NB4 (cell line): Measurements from ENCODE around the gene TMEM130.

Source experiments
- MYC ChIP-seq: IDR thresholded peaks from 2 replicates; pipeline ENCODE4 v1.6.1; 2011; ENCODE audit warnings: low read depth, low read length
- POLR2A ChIP-seq: IDR thresholded peaks from 2 replicates; pipeline ENCODE4 v1.6.1; 2011; ENCODE audit warnings: mild to moderate bottlenecking; ENCODE audit not compliant: insufficient read length; ENCODE audit errors: extremely low read depth
- TF ChIP-seq, protein P1 (sequence below): IDR thresholded peaks from 2 replicates; pipeline ENCODE4 v1.6.1; 2011; ENCODE audit warnings: low read depth, low read length
- TF ChIP-seq, protein P2 (sequence below): IDR thresholded peaks from one replicate; pipeline ENCODE4 v1.5.1; 2012; ENCODE audit warnings: low read depth, low read length

DNA sequence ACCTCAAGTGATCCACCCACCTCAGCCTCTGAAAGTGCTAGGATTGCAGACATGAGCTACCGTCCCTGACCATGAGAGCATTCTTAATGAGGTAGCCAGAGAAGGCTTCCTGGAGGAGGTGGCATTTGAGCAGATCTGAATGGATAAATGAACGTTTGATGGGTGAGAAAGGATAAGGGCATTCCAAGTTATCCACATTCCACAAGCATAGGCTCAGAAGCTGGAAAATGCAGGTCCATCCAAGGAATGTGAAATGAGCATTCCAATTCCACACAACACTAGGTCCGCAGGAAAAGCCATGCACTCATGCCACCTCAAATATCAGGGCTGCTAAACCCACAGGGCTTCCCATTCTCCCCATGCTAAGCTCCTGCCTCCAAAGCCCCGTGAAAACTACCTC, 17.0 kb downstream of the TMEM130 start:
- TF ChIP-seq, protein P1, sequence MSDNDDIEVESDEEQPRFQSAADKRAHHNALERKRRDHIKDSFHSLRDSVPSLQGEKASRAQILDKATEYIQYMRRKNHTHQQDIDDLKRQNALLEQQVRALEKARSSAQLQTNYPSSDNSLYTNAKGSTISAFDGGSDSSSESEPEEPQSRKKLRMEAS = no peak
- TF ChIP-seq, protein P2, sequence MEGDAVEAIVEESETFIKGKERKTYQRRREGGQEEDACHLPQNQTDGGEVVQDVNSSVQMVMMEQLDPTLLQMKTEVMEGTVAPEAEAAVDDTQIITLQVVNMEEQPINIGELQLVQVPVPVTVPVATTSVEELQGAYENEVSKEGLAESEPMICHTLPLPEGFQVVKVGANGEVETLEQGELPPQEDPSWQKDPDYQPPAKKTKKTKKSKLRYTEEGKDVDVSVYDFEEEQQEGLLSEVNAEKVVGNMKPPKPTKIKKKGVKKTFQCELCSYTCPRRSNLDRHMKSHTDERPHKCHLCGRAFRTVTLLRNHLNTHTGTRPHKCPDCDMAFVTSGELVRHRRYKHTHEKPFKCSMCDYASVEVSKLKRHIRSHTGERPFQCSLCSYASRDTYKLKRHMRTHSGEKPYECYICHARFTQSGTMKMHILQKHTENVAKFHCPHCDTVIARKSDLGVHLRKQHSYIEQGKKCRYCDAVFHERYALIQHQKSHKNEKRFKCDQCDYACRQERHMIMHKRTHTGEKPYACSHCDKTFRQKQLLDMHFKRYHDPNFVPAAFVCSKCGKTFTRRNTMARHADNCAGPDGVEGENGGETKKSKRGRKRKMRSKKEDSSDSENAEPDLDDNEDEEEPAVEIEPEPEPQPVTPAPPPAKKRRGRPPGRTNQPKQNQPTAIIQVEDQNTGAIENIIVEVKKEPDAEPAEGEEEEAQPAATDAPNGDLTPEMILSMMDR = no peak
- TF ChIP-seq POLR2A (no peak), MYC (no peak)
